H9 (cell line): Measurements from ENCODE around the gene STOML3. TPM values are rescaled to one million over a fixed set of nuclear protein-coding genes. Genes with fewer than 3 reads are reported as not detected.

Experiments used
- DNase-seq: peaks from one replicate; pipeline ENCODE4 v3.0.0-alpha.2; 2017
- H2AFZ ChIP-seq: one replicate; pipeline ENCODE4 v1.6.1; 2013; ENCODE audit warnings: mild to moderate bottlenecking, low read length, control low read depth, moderate library complexity
- H2AK5ac ChIP-seq: 2 replicates; pipeline ENCODE4 v1.6.1; 2013; ENCODE audit warnings: low read length, control low read depth, mixed read lengths; ENCODE audit not compliant: insufficient read length
- H2BK120ac ChIP-seq: one replicate; pipeline ENCODE4 v1.6.1; 2013; ENCODE audit warnings: low read depth, mild to moderate bottlenecking, low read length, control low read depth, inconsistent platforms; ENCODE audit not compliant: poor library complexity, severe bottlenecking
- H2BK12ac ChIP-seq: 2 replicates; pipeline ENCODE4 v1.6.1; 2013; ENCODE audit warnings: low read length, control low read depth, mixed read lengths, low read depth; ENCODE audit not compliant: insufficient read length
- H2BK15ac ChIP-seq: 2 replicates; pipeline ENCODE4 v1.6.1; 2013; ENCODE audit warnings: low read depth, low read length, control low read depth
- H2BK20ac ChIP-seq: one replicate; pipeline ENCODE4 v1.6.1; 2013; ENCODE audit warnings: low read depth, mild to moderate bottlenecking, low read length, control low read depth, inconsistent platforms; ENCODE audit not compliant: poor library complexity, severe bottlenecking
- H2BK5ac ChIP-seq: 2 replicates; pipeline ENCODE4 v1.6.1; 2013; ENCODE audit warnings: low read length, control low read depth, mixed read lengths; ENCODE audit not compliant: insufficient read length
- H3K14ac ChIP-seq: 2 replicates; pipeline ENCODE4 v1.6.1; 2013; ENCODE audit warnings: low read length, control low read depth; ENCODE audit not compliant: insufficient read depth
- H3K18ac ChIP-seq: 2 replicates; pipeline ENCODE4 v1.6.1; 2013; ENCODE audit warnings: low read depth, mild to moderate bottlenecking, mixed read lengths, low read length, control low read depth; ENCODE audit not compliant: insufficient read length
- H3K23ac ChIP-seq: 2 replicates; pipeline ENCODE4 v1.6.1; 2013; ENCODE audit warnings: low read length, control low read depth, mixed read lengths, low read depth; ENCODE audit not compliant: insufficient read length
- H3K23me2 ChIP-seq: 2 replicates; pipeline ENCODE4 v1.6.1; 2013; ENCODE audit warnings: low read depth, mild to moderate bottlenecking, mixed read lengths, low read length, control low read depth; ENCODE audit not compliant: insufficient read length, poor library complexity, severe bottlenecking
- H3K27ac ChIP-seq: 2 replicates; pipeline ENCODE4 v1.5.1; 2013; ENCODE audit warnings: low read length, control low read depth, mixed read lengths, low read depth; ENCODE audit not compliant: insufficient read length
- H3K27me3 ChIP-seq: 2 replicates; pipeline ENCODE4 v1.6.1; 2013; ENCODE audit warnings: low read length, control low read depth, inconsistent platforms; ENCODE audit not compliant: insufficient read depth
- H3K4ac ChIP-seq: 2 replicates; pipeline ENCODE4 v1.6.1; 2013; ENCODE audit warnings: low read depth, mild to moderate bottlenecking, control low read depth, inconsistent platforms, low read length, moderate library complexity
- H3K4me1 ChIP-seq: 2 replicates; pipeline ENCODE4 v1.6.1; 2013; ENCODE audit warnings: low read length, control low read depth, inconsistent platforms; ENCODE audit not compliant: insufficient read depth
- H3K4me2 ChIP-seq: 2 replicates; pipeline ENCODE4 v1.6.1; 2013; ENCODE audit warnings: low read length, control low read depth, mixed read lengths; ENCODE audit not compliant: insufficient read length, insufficient read depth
- H3K56ac ChIP-seq: 2 replicates; pipeline ENCODE4 v1.6.1; 2013; ENCODE audit warnings: low read depth, mild to moderate bottlenecking, mixed read lengths, low read length, control low read depth; ENCODE audit not compliant: insufficient read length
- H3K79me1 ChIP-seq: 2 replicates; pipeline ENCODE4 v1.6.1; 2013; ENCODE audit warnings: low read depth, mild to moderate bottlenecking, moderate library complexity, low read length, control low read depth, inconsistent platforms; ENCODE audit not compliant: insufficient read depth, poor library complexity, severe bottlenecking
- H3K79me2 ChIP-seq: 2 replicates; pipeline ENCODE4 v1.6.1; 2013; ENCODE audit warnings: low read length, control low read depth, inconsistent platforms; ENCODE audit not compliant: insufficient read depth
- H3K9ac ChIP-seq: 2 replicates; pipeline ENCODE4 v1.6.1; 2013; ENCODE audit warnings: low read length, control low read depth, mixed read lengths; ENCODE audit not compliant: insufficient read length; ENCODE audit errors: extremely low read depth
- H3K9me3 ChIP-seq: one replicate; pipeline ENCODE4 v1.6.1; 2013; ENCODE audit warnings: low read depth, low read length, inconsistent platforms; ENCODE audit not compliant: control insufficient read depth
- H3T11ph ChIP-seq: one replicate; pipeline ENCODE4 v1.6.1; 2013; ENCODE audit warnings: mild to moderate bottlenecking, low read length, control low read depth, inconsistent platforms
- H4K20me1 ChIP-seq: one replicate; pipeline ENCODE4 v1.6.1; 2013; ENCODE audit not compliant: control insufficient read depth, insufficient read length, insufficient read depth
- H4K5ac ChIP-seq: 2 replicates; pipeline ENCODE4 v1.6.1; 2013; ENCODE audit warnings: low read depth, mild to moderate bottlenecking, mixed read lengths, low read length, control low read depth; ENCODE audit not compliant: insufficient read length
- H4K8ac ChIP-seq: replicated peaks from 2 replicates; pipeline ENCODE4 v1.6.1; 2013; ENCODE audit warnings: low read length, control low read depth, mixed read lengths, low read depth; ENCODE audit not compliant: insufficient read length
- H4K91ac ChIP-seq: 2 replicates; pipeline ENCODE4 v1.6.1; 2013; ENCODE audit warnings: low read depth, mild to moderate bottlenecking, moderate library complexity, mixed read lengths, low read length, control low read depth; ENCODE audit not compliant: insufficient read length
- H3K27ac Mint-ChIP-seq, 3 experiments: 2 replicates in 2 of 3; 3 replicates in 1 of 3; pipeline ENCODE4 v1.8.0; 2020 to 2021; ENCODE audit warnings: mixed read lengths in 3 of 3, mild to moderate bottlenecking in 1 of 3, moderate library complexity in 1 of 3
- H3K27me3 Mint-ChIP-seq: 2 replicates; pipeline ENCODE4 v1.8.0; 2021; ENCODE audit warnings: low read depth, mild to moderate bottlenecking, moderate library complexity, mixed read lengths
- H3K36me3 Mint-ChIP-seq, 3 experiments: 2 replicates in 2 of 3; 3 replicates in 1 of 3; pipeline ENCODE4 v1.8.0; 2020 to 2021; ENCODE audit warnings: low read depth in 3 of 3, mixed read lengths in 3 of 3; ENCODE audit not compliant: insufficient read depth in 1 of 3
- H3K4me1 Mint-ChIP-seq, 2 experiments: 2 replicates each; pipeline ENCODE4 v1.8.0; 2020; ENCODE audit warnings: mixed read lengths in 2 of 2
- H3K4me3 Mint-ChIP-seq, 2 experiments: 2 replicates in 1 of 2; 3 replicates in 1 of 2; pipeline ENCODE4 v1.8.0; 2020 to 2021; ENCODE audit warnings: mild to moderate bottlenecking in 2 of 2, mixed read lengths in 2 of 2, moderate library complexity in 1 of 2
- H3K9me3 Mint-ChIP-seq, 2 experiments: 2 replicates in 1 of 2; 3 replicates in 1 of 2; pipeline ENCODE4 v1.8.0; 2020; ENCODE audit warnings: mild to moderate bottlenecking in 2 of 2, mixed read lengths in 2 of 2, moderate library complexity in 1 of 2
- CTCF ChIP-seq: fragments of 200-600 bp; sonication (generic); conservative IDR thresholded peaks from 3 replicates; pipeline ENCODE4 v1.8.0; 2021; ENCODE audit warnings: antibody characterized with exemption, mild to moderate bottlenecking
- WGBS: extraction: QIAGEN DNeasy Blood & Tissue Kit; methylation state at CpG from one replicate; pipeline ENCODE4 v1.1.7; 2013; ENCODE audit warnings: missing lambda C conversion rate, low lambda C conversion rate, mixed read lengths; ENCODE audit not compliant: insufficient read length; ENCODE audit errors: extremely low coverage; 5-methylcytosine and 5-hydroxymethylcytosine counted together
- total RNA-seq: library from RNA; stranded (reverse); gene quantifications from 2 replicates; pipeline ENCODE4 v1.2.1, GENCODE V29; 2021

Gene STOML3
- total RNA-seq, 1 experiment from 2014 or later, result not detected

- Histone ChIP-seq H3K27ac (no peak overlapping the region), H3K14ac (no peak overlapping the region), H3K23ac (no peak overlapping the region), H3K9ac (no peak overlapping the region), H2BK20ac (no peak overlapping the region), H4K5ac (no peak overlapping the region), H3K56ac (no peak overlapping the region), H2BK12ac (no peak overlapping the region), H4K91ac (no peak overlapping the region), H2BK5ac (no peak overlapping the region), H2AK5ac (no peak overlapping the region), H3K79me1 (no peaks in the 10 kb centered on the region), H4K8ac (no peak overlapping the region), H3T11ph (no peak overlapping the region), H2BK15ac (no peak overlapping the region), H3K27me3 (no peaks in the 10 kb centered on the region), H3K4me2 (no peak overlapping the region), H3K18ac (no peak overlapping the region), H3K79me2 (no peaks in the 10 kb centered on the region), H3K9me3 (no peaks in the 10 kb centered on the region), H2BK120ac (no peak overlapping the region), H3K4me1 (peaks cover 9% of the 10 kb centered on the region; the same call in 1 of the 2 replicates), H2AFZ (no peak overlapping the region), H3K23me2 (no peaks in the 10 kb centered on the region), H4K20me1 (no peaks in the 10 kb centered on the region), H3K4ac (no peak overlapping the region)
- H3K4me3 Mint-ChIP-seq, result no peak overlapping the region
- peaks cover 5 to 20% of the 10 kb centered on the region in 2 experiments for H3K9me3 Mint-ChIP-seq
- no peaks in the 10 kb centered on the region for H3K27me3 Mint-ChIP-seq
- H3K27ac Mint-ChIP-seq, result peak overlapping the region in 1 of 3 experiments; percentile 69; a peak in 2 of 7 replicates
- WGBS, result no CpG with 5 or more reads among the region's 2 CpGs
- H3K4me1 Mint-ChIP-seq, result peaks cover 14 to 20% of the 10 kb centered on the region in 2 experiments
- peaks cover 0 to 13% (median 7%) of the 10 kb centered on the region in 3 experiments for H3K36me3 Mint-ChIP-seq
- TF ChIP-seq CTCF, result no peak
- no peak for DNase-seq
Measured at GRCh38 chr13:38980750-38981078, 9.9 kb downstream of the STOML3 start.
